ENCODE measurements around the gene TACO1.

TACO1 gene

GRCh38 chr17:63600569-63601438 is at the start of gene TACO1:
TACO1 (plus strand) TSS chr17:63600895; CDS start chr17:63601084, 189 bp downstream.
- DNase-seq = peak; percentile 66

DNA sequence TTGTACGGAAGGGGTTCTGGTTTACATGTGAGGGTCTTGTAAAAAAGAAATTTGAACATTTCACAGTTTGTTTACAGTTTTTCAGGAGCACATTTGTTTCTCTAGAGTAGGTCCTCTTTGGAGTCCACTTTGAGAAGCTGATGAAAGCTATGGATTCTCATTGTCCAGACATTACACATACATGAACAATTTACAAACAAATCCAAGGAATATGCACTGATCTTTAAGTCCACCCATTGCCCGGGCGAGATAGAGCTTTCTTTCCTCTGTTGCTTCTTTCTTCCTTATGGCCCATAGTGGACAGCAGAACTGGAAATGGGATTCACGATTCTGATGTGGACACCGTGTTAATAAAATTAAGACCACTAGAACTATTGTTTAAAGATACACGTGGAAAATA is 48.5 kb upstream of the TACO1 start:
- DNase-seq = no peak

- no peak for DNase-seq
These were observed 45.1 kb upstream of the TACO1 start for GRCh38 chr17:63555500-63556156.

DNA sequence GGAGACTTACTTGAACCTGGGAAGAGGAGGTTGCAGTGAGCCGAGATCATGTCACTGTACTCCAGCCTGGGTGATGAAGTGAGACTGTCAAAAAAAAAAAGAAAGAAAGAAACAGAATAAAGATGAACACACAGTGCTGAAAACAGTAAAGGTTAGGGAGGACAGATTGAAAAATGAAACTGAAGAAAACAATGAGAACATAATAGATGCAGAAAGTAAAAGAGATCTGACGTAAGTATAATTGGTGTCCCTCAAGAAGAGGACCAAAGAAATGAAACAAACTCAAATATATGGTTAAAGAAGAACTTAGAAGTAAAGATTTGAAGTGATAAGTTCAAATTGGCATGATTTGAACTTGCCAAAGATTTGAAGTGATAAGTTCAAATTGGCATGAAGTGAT is 43.3 kb upstream of the TACO1 start:
- no peak for DNase-seq

DNA sequence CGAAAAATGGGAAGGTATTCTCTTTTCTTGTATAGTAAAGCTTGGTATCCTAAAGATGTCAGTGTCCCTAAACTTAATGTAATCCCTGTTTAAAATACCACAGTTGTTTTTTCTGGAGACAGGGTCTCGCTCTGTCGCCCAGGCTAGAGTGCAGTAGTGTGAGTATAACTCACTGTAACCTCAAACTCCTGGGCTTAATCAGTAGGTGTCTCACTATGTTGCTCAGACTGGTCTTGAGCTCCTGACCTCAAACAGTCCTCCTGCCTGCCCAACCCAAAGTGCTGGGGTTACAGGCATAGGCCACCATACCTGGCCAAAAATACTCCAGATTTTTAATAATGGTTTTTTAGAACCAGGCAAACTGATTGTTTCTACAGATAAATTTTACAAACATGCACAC is 42.3 kb upstream of the TACO1 start:
- DNase-seq = no peak

DNA sequence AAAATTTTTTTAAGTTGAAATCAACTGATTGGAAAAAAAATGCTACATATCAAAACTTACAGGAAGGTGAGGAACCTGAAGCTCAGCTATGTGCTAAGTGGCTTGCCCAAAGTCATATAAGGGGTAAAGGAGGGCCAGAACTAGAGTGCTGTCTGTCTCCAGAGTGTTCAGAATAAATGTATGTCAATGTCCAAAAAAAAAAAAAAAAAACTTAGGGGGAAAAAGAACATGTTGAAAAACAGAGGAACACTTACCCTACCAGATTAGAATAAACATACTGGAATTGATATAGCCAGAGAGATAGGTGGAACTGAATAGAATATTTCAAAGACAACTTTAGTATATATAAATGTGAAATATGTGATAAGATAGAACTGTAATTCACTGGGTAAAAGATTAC is 38.9 kb upstream of the TACO1 start:
- DNase-seq = no peak

GRCh38 chr17:63563339-63563738 is 37.4 kb upstream of the TACO1 start:
- no peak for DNase-seq

DNA sequence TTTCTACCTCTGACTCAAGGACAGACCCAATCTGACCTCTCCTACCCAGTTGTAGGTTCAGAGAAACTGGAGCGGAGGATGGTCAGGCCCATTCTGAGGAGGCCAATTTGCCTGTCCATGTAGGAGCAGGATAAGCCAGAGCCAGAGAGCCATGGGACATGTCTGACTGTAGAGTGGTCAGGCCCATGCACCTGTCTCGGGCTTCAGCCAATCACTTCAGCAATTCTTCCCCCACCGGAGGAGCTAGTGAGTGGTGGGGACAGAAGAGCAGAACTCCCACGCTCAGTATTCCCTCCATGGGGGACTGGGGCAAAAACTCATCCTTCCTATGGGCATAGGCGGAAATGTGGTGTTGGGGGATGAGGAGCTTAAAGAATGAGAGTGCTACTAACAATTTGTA is 36.1 kb upstream of the TACO1 start:
- DNase-seq = no peak

DNA sequence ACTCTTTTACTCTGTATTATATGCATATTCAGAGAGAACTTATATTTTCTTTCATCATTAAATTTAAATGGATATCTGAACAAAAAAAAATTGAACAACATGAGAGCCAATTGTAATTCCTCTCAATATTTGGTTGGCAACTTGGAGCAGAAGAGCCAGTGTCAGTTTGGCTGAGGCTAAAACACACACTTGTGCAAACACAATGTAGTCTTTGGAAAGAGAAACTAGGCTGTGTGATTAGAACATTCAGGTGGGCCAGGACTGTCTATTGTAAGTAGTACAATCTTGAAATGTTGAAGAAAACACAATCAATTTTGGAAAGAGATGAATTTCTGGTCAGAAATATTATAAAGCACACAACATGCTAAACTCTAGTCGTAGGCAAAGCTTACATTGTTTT is 33.5 kb upstream of the TACO1 start:
- DNase-seq = no peak

GRCh38 chr17:63568563-63568962 is 32.1 kb upstream of the TACO1 start:
- DNase-seq = no peak

DNA sequence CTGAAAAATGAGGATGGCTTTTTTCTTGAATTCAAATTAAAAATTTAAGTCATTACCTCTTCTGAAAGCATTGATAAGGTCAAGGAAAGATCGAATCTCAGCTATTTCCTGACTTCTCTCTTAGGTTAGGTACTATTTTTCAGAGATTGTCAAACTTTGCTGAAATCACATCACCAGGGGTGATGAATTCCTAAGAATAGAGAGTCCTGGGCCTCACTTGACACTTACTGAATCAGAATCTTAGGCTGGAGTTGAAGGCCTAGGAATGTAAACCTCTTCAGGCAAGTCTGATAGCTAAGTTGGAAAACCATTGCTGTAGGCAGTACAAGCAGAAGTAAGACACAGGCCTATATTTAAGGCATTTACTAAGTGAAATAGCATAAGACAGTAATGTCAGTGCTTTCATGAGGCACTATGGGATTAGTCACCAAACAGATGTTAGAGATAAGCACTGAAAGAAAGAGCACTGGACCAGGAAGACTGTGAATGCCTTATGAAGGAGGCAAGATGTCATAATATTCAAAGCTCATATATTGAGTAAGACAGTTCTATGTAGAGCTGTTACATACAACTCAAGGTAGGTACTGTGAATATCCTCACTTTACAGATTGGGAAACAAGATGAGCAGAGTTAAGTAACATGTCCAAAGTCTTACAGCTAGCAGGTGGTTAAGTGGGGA is 28.9 kb upstream of the TACO1 start:
- peak; percentile 36 for DNase-seq

DNA sequence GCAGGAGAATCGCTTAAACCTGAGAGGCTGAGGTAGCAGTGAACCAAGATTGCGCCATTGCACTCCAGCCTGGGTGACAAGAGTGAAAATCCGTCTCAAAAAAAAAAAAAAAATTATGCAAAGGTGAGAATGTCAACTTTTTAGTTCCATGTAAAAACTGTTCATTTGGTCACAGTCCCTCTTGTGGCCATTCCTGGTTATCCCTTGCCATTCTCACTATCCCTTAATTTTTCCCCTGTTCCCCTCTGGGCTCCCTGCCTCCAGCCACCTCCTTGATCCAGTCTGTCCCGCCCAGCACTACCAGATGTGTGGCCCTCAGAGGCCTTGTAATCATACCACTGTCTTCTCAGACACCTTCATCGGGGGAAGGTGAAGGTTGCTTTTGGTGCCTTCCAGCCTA is 27.1 kb upstream of the TACO1 start:
- DNase-seq = no peak

- DNase-seq = no peak
These were observed 22.5 kb upstream of the TACO1 start for GRCh38 chr17:63578027-63578768.

DNA sequence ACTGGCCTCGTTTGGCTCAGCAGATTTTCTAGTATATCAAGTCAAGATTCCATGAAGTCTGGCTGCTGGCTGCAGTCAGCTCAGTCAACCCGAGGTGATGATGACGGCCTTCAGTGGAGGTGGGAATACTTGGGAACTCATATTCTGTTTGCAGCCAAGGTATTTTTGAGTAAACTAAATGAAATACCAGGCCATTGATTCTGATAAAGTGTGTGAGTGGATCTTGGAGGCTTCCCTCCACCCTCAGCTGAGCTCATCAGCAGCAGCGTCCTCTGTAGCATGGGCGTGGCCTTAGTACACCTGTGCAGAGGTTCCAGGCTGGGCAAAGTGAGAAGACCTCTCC is 22.0 kb upstream of the TACO1 start:
- DNase-seq = no peak

DNA sequence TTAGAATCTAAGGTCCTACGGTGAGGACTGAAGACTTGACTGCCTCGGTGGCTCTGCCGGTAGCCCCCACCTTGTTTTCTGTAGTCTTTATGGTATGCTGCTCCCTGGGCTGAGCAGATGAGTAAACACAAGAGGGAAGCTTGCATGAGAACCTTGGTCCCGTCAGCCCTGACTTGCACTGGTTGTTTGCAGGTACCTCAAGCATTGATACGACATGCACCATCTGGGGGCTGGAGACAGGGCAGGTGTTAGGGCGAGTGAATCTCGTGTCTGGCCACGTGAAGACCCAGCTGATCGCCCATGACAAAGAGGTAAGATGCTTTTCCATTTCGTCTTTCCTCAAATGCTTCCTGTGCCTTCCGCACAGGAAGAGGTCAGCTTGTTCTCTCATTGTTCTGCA is 21.1 kb upstream of the TACO1 start:
- DNase-seq = no peak

DNA sequence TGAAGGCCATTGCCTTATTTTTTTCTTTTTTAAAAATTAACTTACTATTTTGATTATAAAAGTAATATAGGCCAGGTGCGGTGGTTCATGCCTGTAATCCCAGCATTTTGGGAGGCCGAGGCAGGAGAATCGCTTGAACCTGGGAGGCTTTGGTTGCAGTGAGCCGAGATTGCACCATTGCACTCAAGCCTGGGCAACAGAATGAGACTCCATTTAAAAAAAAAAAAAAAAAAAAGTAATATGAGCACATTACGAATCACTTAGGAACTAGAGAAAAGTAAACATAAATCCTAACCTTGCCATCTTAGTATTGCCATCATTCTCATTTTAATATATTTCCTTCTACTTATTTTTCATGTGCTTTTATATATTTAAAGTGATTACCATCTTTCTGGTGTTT is 12.9 kb upstream of the TACO1 start:
- DNase-seq = no peak

- no peak for DNase-seq
These were observed 11.9 kb upstream of the TACO1 start for GRCh38 chr17:63588797-63589196.

DNA sequence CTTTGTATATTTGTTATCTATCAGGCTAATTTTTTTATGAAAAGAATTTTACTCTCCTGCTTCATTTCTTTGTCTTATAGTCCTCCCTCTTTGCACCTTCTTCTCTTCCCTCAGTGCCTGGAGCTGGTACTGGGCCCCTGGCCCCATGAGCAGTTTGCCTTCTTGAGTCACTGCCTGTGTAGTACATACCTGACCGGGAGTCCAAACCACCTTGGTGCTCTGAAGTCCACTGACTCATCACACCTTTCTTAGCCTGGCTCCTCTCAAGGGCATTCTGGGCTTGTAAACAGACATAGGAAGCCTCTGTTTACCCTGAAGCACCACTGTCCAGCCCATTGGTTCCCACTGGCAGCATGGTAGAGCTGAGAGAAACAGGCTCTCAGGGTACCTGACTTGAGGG is 11.0 kb upstream of the TACO1 start:
- no peak for DNase-seq

- DNase-seq = no peak
These were observed 7.9 kb upstream of the TACO1 start for GRCh38 chr17:63592797-63593196.

DNA sequence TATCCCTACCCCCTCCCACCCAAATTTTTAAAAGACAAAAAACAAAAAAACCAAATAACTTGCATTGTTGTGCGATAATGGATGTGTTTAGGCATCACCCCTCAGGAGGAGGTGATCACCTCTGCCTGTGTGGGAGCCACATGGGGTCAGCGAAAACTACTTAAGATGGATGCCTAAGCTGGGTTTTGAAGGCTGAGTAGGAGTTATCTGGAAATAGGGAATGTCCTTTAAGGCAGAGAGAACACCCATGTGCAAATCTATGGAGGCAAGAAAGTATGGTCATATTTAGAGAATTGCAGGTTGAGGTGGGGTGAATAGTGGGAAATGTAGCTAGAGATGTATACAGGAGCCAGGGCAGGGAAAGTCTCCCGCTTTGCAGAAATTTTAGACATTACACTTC is 5.6 kb upstream of the TACO1 start:
- DNase-seq = no peak

DNA sequence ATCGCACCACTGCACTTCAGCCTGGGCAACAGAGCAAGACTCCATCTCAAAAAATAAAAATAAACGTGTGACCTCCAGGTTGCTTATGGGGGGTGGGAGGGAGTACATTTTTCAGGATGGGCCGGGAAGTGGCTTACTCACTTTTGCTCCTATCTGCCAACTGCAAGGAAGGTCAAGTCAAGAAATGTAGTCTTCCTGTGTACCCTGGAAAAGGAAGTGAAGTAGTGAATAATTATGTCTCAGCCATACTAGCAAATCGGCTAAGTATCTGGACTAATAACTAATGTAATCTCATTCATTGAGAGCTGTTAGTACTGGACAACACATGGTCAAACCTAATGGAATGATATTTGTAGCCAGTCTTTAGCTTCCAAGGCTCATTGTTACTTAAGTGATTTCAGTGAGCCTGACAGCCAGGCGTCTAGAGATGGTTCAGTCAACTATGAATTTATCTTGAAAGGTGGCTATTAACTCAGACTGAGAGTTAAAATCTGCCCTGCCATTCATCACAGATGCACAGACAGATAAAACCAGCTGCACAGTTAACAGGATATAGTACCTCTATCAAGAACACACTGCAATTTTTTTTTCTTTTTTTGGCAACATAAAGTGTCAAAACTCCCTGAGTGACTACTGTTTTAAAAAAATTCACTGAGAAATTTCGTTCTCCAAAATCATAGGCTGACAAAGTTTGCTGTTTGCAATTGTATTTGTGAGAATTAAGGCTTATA is 3.7 kb upstream of the TACO1 start:
- DNase-seq = no peak

- peak; percentile 51 for DNase-seq
These were observed 2.4 kb upstream of the TACO1 start for GRCh38 chr17:63598281-63598680.
